RWPE2 (cell line): ENCODE results near the gene CLEC11A.
"Not testable (repeated sequence)": the region's sequence is repeated elsewhere in the genome, so short reads cannot be mapped to it uniquely, and the experiment has no call there.

Experiments used
- ATAC-seq: fragments of 200-7000 bp; cut with Tn5 transposase; 3 replicates; pipeline ENCODE4 v1.9.1; 2021; ENCODE audit warnings: low read depth
- DNase-seq: peaks from one replicate; pipeline ENCODE4 v3.0.0-alpha.2; 2020; ENCODE audit warnings: low spot score
- H3K27ac ChIP-seq: fragments of 450-650 bp; 2 replicates; pipeline ENCODE4 v1.5.1; 2017; ENCODE audit warnings: mild to moderate bottlenecking; ENCODE audit not compliant: poor library complexity, severe bottlenecking
- H3K27me3 ChIP-seq: fragments of 250-450 bp; sonication (Bioruptor Pico); 2 replicates; pipeline ENCODE4 v1.5.1; 2021; ENCODE audit warnings: mild to moderate bottlenecking, moderate library complexity; ENCODE audit not compliant: insufficient read depth, poor library complexity, severe bottlenecking
- H3K36me3 ChIP-seq: fragments of 250-450 bp; sonication (Bioruptor Pico); 2 replicates; pipeline ENCODE4 v1.5.1; 2020; ENCODE audit warnings: low read depth, mild to moderate bottlenecking, moderate library complexity
- H3K4me1 ChIP-seq: fragments of 250-450 bp; sonication (Bioruptor Pico); 2 replicates; pipeline ENCODE4 v1.5.1; 2021; ENCODE audit warnings: mild to moderate bottlenecking, moderate library complexity; ENCODE audit not compliant: insufficient read depth, poor library complexity, severe bottlenecking
- H3K4me3 ChIP-seq: fragments of 250-450 bp; sonication (Bioruptor Pico); 2 replicates; pipeline ENCODE4 v1.5.1; 2021; ENCODE audit warnings: mild to moderate bottlenecking, moderate library complexity; ENCODE audit not compliant: severe bottlenecking
- H3K9me3 ChIP-seq: fragments of 250-450 bp; sonication (Bioruptor Pico); 2 replicates; pipeline ENCODE4 v1.5.1; 2021; ENCODE audit warnings: mild to moderate bottlenecking, moderate library complexity; ENCODE audit not compliant: severe bottlenecking
- TF ChIP-seq, protein P1 (sequence below): fragments of 450-650 bp; IDR thresholded peaks from one replicate; pipeline ENCODE4 v1.5.1; 2017; ENCODE audit warnings: mild to moderate bottlenecking, moderate library complexity; ENCODE audit not compliant: poor library complexity, severe bottlenecking

CLEC11A gene

DNA sequence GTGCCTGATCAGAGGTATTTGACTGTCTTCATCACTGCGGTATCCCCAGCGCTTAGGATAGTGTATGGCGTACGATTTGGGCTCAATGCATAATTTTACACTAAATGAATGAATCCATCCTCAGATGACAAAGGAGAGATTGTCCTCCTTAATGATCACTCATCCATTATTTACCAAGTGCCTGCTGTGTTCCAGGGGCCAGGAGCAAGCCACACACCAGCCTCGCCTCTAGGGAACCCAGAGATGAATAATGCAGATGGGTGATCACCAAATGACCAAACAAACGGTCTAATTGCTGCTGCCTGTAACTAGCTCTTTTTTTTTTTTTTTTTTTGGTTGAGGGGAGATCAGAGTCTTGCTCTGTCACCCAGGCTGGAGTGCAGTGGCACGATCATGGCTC lies 41.2 kb downstream of the CLEC11A start:
- Histone ChIP-seq H3K4me1 (no peaks in the 10 kb centered on the region), H3K36me3 (no peaks in the 10 kb centered on the region), H3K27ac (no peak overlapping the region), H3K27me3 (no peaks in the 10 kb centered on the region), H3K4me3 (no peak overlapping the region), H3K9me3 (no peaks in the 10 kb centered on the region)
- TF ChIP-seq, protein P1, sequence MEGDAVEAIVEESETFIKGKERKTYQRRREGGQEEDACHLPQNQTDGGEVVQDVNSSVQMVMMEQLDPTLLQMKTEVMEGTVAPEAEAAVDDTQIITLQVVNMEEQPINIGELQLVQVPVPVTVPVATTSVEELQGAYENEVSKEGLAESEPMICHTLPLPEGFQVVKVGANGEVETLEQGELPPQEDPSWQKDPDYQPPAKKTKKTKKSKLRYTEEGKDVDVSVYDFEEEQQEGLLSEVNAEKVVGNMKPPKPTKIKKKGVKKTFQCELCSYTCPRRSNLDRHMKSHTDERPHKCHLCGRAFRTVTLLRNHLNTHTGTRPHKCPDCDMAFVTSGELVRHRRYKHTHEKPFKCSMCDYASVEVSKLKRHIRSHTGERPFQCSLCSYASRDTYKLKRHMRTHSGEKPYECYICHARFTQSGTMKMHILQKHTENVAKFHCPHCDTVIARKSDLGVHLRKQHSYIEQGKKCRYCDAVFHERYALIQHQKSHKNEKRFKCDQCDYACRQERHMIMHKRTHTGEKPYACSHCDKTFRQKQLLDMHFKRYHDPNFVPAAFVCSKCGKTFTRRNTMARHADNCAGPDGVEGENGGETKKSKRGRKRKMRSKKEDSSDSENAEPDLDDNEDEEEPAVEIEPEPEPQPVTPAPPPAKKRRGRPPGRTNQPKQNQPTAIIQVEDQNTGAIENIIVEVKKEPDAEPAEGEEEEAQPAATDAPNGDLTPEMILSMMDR: no peak
- ATAC-seq (no peak), DNase-seq (no peak)

DNA sequence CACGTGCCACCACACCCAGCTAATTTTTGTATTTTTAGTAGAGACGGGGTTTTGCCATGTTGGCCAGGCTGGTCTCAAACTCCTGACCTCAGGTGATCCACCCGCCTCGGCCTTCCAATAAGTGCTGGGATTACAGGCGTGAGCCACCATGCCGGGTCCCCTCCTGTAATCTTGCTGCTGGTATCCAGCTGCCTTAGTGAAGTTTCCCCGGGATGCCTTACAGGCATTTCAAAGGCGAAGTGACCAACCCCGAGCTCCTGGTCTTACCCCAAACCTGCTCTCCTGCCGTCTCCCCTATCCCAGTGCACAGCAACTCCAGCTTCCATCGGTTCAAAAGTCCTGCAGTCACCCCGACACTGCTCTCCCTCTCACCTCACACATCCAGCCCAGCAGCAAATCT lies 43.6 kb downstream of the CLEC11A start:
- H3K27me3 ChIP-seq, H3K4me1 ChIP-seq, DNase-seq, H3K36me3 ChIP-seq, H3K27ac ChIP-seq, ATAC-seq, H3K9me3 ChIP-seq, H3K4me3 ChIP-seq: not testable (repeated sequence)

DNA sequence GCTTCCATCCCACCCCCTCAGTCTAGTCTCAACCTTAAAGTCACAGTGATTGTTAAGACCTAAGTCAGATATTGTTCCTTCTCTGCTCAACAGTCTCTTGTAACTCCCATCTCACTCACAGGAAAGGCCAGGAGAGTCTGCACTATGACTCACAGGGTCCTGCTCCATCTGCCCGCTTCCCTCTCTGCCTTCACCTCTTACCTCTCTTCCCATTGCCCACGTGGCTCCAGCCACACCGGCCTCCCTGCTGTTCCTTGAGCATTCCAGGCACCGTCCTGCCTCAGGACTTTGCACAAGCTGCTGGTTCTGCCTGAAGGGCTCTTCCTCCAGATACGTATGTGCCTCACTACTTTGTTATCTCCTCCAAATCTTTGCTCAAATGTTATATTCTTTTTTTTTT lies 44.1 kb downstream of the CLEC11A start:
- DNase-seq, H3K27ac ChIP-seq, H3K9me3 ChIP-seq, H3K27me3 ChIP-seq, H3K36me3 ChIP-seq, H3K4me1 ChIP-seq, H3K4me3 ChIP-seq: not testable (repeated sequence)
- peak; percentile 79 for ATAC-seq

DNA sequence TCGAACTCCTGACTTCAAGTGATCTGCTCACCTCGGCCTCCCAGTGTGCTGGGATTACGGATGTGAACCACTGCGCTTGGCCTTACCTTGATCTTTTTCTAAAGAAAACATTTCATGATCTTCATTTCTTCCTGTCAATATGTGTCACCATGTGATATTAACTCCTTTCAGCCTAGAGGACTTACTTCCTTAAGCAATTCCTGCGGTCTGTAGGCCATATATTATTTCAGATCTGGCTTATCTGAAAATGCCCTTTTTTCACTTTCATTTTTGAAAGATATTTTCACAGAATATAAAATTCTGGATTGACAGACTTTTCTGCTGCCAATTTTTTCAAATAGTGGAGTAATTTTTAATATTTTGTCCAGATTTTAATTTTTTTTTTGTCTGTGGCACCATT lies 45.1 kb downstream of the CLEC11A start:
- Histone ChIP-seq H3K9me3 (no peaks in the 10 kb centered on the region), H3K4me3 (no peak overlapping the region), H3K27ac (no peak overlapping the region), H3K36me3 (no peaks in the 10 kb centered on the region), H3K27me3 (no peaks in the 10 kb centered on the region), H3K4me1 (no peaks in the 10 kb centered on the region)
- TF ChIP-seq, protein P1: no peak
- DNase-seq: no peak
- ATAC-seq: no peak

DNA sequence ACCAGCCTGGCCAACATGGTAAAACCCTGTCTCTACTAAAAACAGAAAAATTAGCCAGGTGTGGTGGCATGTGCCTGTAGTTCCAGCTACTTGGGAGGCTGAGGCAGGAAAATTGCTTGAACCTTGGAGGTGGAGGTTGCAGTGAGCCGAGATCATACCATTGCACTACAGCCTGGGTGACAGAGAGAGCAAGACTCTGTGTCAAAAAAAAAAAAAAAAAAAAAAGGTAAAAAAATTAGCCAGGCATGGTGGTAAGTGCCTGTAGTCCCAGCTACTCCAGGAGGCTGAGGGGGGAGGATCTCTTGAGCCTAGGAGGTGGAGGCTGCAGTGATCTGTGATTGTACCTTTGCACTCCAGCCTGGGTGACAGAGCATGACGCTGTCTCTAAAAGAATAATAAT lies 47.0 kb downstream of the CLEC11A start, which contains the start of gene GPR32:
Gene GPR32, plus strand, starts transcription at position 301 of the 400 bp plus-strand sequence. CDS start 137 bp downstream, outside the sequence.
- not testable (repeated sequence) for H3K27ac ChIP-seq, DNase-seq, H3K4me3 ChIP-seq, H3K4me1 ChIP-seq, ATAC-seq, H3K36me3 ChIP-seq, H3K9me3 ChIP-seq, H3K27me3 ChIP-seq

DNA sequence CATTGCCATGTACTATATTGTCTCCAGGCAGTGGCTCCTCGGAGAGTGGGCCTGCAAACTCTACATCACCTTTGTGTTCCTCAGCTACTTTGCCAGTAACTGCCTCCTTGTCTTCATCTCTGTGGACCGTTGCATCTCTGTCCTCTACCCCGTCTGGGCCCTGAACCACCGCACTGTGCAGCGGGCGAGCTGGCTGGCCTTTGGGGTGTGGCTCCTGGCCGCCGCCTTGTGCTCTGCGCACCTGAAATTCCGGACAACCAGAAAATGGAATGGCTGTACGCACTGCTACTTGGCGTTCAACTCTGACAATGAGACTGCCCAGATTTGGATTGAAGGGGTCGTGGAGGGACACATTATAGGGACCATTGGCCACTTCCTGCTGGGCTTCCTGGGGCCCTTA lies 47.7 kb downstream of the CLEC11A start:
- H3K27ac ChIP-seq: no peak overlapping the region
- TF ChIP-seq, protein P1: no peak
- no peak overlapping the region for H3K4me3 ChIP-seq

More for the DNA sequence above, 47.7 kb downstream of the CLEC11A start:
- no peak for ATAC-seq
- DNase-seq: no peak
- H3K9me3 ChIP-seq: no peaks in the 10 kb centered on the region
- H3K36me3 ChIP-seq: no peaks in the 10 kb centered on the region
- H3K4me1 ChIP-seq: no peaks in the 10 kb centered on the region
- no peaks in the 10 kb centered on the region for H3K27me3 ChIP-seq
